Pancreas (tissue), 10 donors: ENCODE results near the gene NOTO. TPM values are rescaled to one million over a fixed set of nuclear protein-coding genes. Genes with fewer than 3 reads are reported as not detected.
A peak's percentile ranks its signal among the peaks of the same experiment; 100 is the strongest.

ENCODE experiments used
- ATAC-seq, 4 donors: fragments of 200-7000 bp; cut with Tn5 transposase; one replicate each; pipeline versions ENCODE4 v1.8.0 to v1.9.1; 2020; ENCODE audit warnings: mild to moderate bottlenecking in 4 of 4, moderate library complexity in 4 of 4
- DNase-seq, 6 donors: peaks; one replicate each; pipeline ENCODE4 v3.0.0-alpha.2; 2020
- FAIRE-seq: peaks from 2 replicates; lab custom pipeline; 2012; peaks lifted over from hg19 to GRCh38; lab: Jason Lieb, UNC
- H3K27ac ChIP-seq, 4 donors: fragments of 200-600 bp; sonication (generic); 1 replicate in 3 of 4; 2 replicates in 1 of 4; pipeline versions ENCODE4 v1.5.0 to v1.8.0; 2020
- H3K27me3 ChIP-seq, 4 donors: fragments of 200-600 bp; one replicate each; pipeline ENCODE4 v1.8.0; 2021
- H3K36me3 ChIP-seq, 3 donors: fragments of 200-600 bp; sonication (generic) in 1 of 3; one replicate each; pipeline versions ENCODE4 v1.5.0 to v1.8.0; 2020 to 2021
- H3K4me1 ChIP-seq, 3 donors: fragments of 200-600 bp; one replicate each; pipeline ENCODE4 v1.8.0; 2021
- H3K4me3 ChIP-seq, 4 donors: fragments of 200-600 bp; sonication (generic) in 2 of 4; one replicate each; pipeline versions ENCODE4 v1.5.0 to v1.8.0; 2020 to 2021
- H3K9me3 ChIP-seq, 4 donors: fragments of 200-600 bp; one replicate each; pipeline ENCODE4 v1.8.0; 2021
- CTCF ChIP-seq, 4 donors: fragments of 200-600 bp; sonication (generic) in 3 of 4; IDR thresholded peaks; one replicate each; pipeline versions ENCODE4 v1.5.0 to v1.8.0; 2021; ENCODE audit warnings: antibody characterized with exemption in 4 of 4
- WGBS, 2 donors: extraction: QIAGEN DNeasy Blood & Tissue Kit; methylation state at CpG; one replicate each; pipeline ENCODE4 v1.1.7; 2013; 5-methylcytosine and 5-hydroxymethylcytosine counted together
- intact Hi-C, 3 donors: fragments of 100-400 bp; cut with DNase I; formaldehyde crosslinking; loops; one replicate each; pipeline versions ENCODE4 v1.11.1 to v1.14.2; 2022
- polyA plus RNA-seq, 2 donors: library from polyadenylated mRNA; stranded (reverse); fragments of 200-250 nt; gene quantifications; one replicate each; pipeline ENCODE4 v1.2.3, GENCODE V29; 2013
- total RNA-seq, 6 donors: library from RNA; stranded (reverse); fragmentation: NEBNext Ultra II Directional in 4 of 6; extraction: Animal tissue kit (Norgen Biotek cat#: 25700) in 4 of 6; gene quantifications; one replicate each; pipeline versions ENCODE4 v1.2.1 to v1.2.4, GENCODE V29; 2021 to 2023
- donor health status: healthy with polysubstance abuse.
- donor health status: DM: no; HTN: no; CAD: no; lungs with moderate emphysema.
- donor health status: DM: no; HTN: no; CAD: no.
- donor health status: control.
- donor health status: control.
- donor health status: Bipolar disorder and iron deficiency.
- donor health status: DM: yes; HTN: yes; CAD: no.
- donor health status: DM: no; HTN: no; CAD: no.
- donor health status: DM: no; HTN: no; CAD: no.
- donor health status: DM: yes; HTN: yes; CAD: no.

Gene NOTO
- total and polyA plus RNA-seq, 8 donors: not detected

- peak in 5 of 6 donors; percentile 30 to 84 (median 73) for DNase-seq
- TF ChIP-seq CTCF (IDR thresholded peaks at IDR 0.05): peak; percentile 76 to 95 (median 92)
- intact Hi-C loops: no loop called here
- FAIRE-seq: no peak
- Histone ChIP-seq H3K27ac (no peak overlapping the region), H3K36me3 (no peaks in the 10 kb centered on the region), H3K9me3 (no peaks in the 10 kb centered on the region), H3K4me1 (peaks cover 0 to 3% (median 0%) of the 10 kb centered on the region in 3 donors), H3K27me3 (no peaks in the 10 kb centered on the region), H3K4me3 (no peak overlapping the region)
- peak; percentile 76 to 86 (median 82) for ATAC-seq
- WGBS, 2 donors: 41 to 50% methylated on average over 20 of the region's 20 CpGs
These were observed 10.2 kb downstream of the NOTO start for GRCh38 chr2:73212448-73213176.

- Histone ChIP-seq H3K9me3 (no peaks in the 10 kb centered on the region), H3K27me3 (no peaks in the 10 kb centered on the region), H3K36me3 (no peaks in the 10 kb centered on the region), H3K4me3 (peak within 1 kb of the TSS; percentile 95 to 100 (median 98)), H3K4me1 (peaks cover 0 to 3% (median 0%) of the 10 kb centered on the region in 3 donors), H3K27ac (peak within 1 kb of the TSS; percentile 47 to 69 (median 48))
- peak; percentile 92 to 97 (median 96) for ATAC-seq
- no peak for TF ChIP-seq CTCF (IDR thresholded peaks at IDR 0.05)
- WGBS, 2 donors: 0 to 1% methylated on average over 60 to 64 of the region's 64 CpGs
- intact Hi-C loops: no loop called here
- peak; percentile 77 to 90 (median 86) for DNase-seq
- no peak for FAIRE-seq
These were observed 12.0 kb downstream of the NOTO start, which contains the start of gene SMYD5 for GRCh38 chr2:73214120-73215035. Gene SMYD5 (plus strand): TSS chr2:73214245. CDS start chr2:73214267, 22 bp downstream.

GRCh38 chr2:73215254-73215653 lies 12.9 kb downstream of the NOTO start:
- TF ChIP-seq CTCF (IDR thresholded peaks at IDR 0.05): no peak
- no peak overlapping the region for H3K27ac ChIP-seq
- intact Hi-C loops: no loop called here
- no peaks in the 10 kb centered on the region for H3K27me3 ChIP-seq
- peaks cover 0 to 3% (median 0%) of the 10 kb centered on the region in 3 donors for H3K4me1 ChIP-seq
- no peak for FAIRE-seq
- H3K4me3 ChIP-seq: peak overlapping the region in 1 of 4 donors; percentile 100
- WGBS, 2 donors: 53 to 58% methylated on average over 4 of the region's 4 CpGs
- DNase-seq: no peak
- ATAC-seq: no peak
- H3K36me3 ChIP-seq: no peaks in the 10 kb centered on the region
- H3K9me3 ChIP-seq: no peaks in the 10 kb centered on the region

GRCh38 chr2:73217160-73217559 lies 14.8 kb downstream of the NOTO start:
- no peak for TF ChIP-seq CTCF (IDR thresholded peaks at IDR 0.05)
- no peak overlapping the region for H3K4me3 ChIP-seq
- no peaks in the 10 kb centered on the region for H3K9me3 ChIP-seq
- H3K4me1 ChIP-seq: peaks cover 0 to 3% (median 0%) of the 10 kb centered on the region in 3 donors
- DNase-seq: no peak
- peaks cover 0 to 12% (median 0%) of the 10 kb centered on the region in 3 donors for H3K36me3 ChIP-seq
- 89 to 93% methylated on average over 5 of the region's 5 CpGs for WGBS, 2 donors
- H3K27ac ChIP-seq: no peak overlapping the region
- intact Hi-C loops: no loop called here
- no peak for FAIRE-seq
- H3K27me3 ChIP-seq: no peaks in the 10 kb centered on the region
- no peak for ATAC-seq
